Suprapubic skin (tissue), 3 donors: Measurements from ENCODE around the gene NPR1.

Experiments used
- EP300 ChIP-seq: sonication (generic); formaldehyde crosslinking; IDR thresholded peaks from one replicate; pipeline ENCODE4 v1.6.1; 2017; ENCODE audit warnings: antibody characterized with exemption
- POLR2A ChIP-seq, 2 donors: fragments of 450-650 bp; IDR thresholded peaks; one replicate each; pipeline ENCODE4 v1.6.1; 2017; ENCODE audit warnings: antibody characterized with exemption in 2 of 2, mild to moderate bottlenecking in 2 of 2, moderate library complexity in 2 of 2
- TF ChIP-seq, protein P1 (sequence below), 2 donors: fragments of 200-600 bp in 1 of 2; fragments of 450-650 bp in 1 of 2; sonication (generic) in 1 of 2; IDR thresholded peaks; one replicate each; pipeline ENCODE4 v1.5.1; 2016 to 2019; ENCODE audit warnings: antibody characterized with exemption in 2 of 2, mild to moderate bottlenecking in 1 of 2, moderate library complexity in 1 of 2

GRCh38 chr1:153646672-153647345, 31.7 kb upstream of the NPR1 start:
- TF ChIP-seq, protein P1, sequence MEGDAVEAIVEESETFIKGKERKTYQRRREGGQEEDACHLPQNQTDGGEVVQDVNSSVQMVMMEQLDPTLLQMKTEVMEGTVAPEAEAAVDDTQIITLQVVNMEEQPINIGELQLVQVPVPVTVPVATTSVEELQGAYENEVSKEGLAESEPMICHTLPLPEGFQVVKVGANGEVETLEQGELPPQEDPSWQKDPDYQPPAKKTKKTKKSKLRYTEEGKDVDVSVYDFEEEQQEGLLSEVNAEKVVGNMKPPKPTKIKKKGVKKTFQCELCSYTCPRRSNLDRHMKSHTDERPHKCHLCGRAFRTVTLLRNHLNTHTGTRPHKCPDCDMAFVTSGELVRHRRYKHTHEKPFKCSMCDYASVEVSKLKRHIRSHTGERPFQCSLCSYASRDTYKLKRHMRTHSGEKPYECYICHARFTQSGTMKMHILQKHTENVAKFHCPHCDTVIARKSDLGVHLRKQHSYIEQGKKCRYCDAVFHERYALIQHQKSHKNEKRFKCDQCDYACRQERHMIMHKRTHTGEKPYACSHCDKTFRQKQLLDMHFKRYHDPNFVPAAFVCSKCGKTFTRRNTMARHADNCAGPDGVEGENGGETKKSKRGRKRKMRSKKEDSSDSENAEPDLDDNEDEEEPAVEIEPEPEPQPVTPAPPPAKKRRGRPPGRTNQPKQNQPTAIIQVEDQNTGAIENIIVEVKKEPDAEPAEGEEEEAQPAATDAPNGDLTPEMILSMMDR (IDR thresholded peaks at IDR 0.05) = no peak
- no peak for TF ChIP-seq EP300
- no peak for TF ChIP-seq POLR2A (IDR thresholded peaks at IDR 0.05)
